ENCODE results near the gene IFNA6. TPM values are rescaled to one million over a fixed set of nuclear protein-coding genes. Genes with fewer than 3 reads are reported as not detected.

Gene IFNA6
- polyA plus RNA-seq, 5 donors, result not detected

GRCh38 chr9:21331676-21332402, 18.8 kb downstream of the IFNA6 start:
- DNase-seq, result no peak

- DNase-seq, result peak in 1 of 2 donors; percentile 15
Measured at GRCh38 chr9:21326526-21327139, 24.1 kb downstream of the IFNA6 start.

- no peak for DNase-seq
Measured at GRCh38 chr9:21324047-21324446, 26.6 kb downstream of the IFNA6 start.

- DNase-seq, result no peak
Measured at GRCh38 chr9:21322911-21323461, 27.7 kb downstream of the IFNA6 start.

GRCh38 chr9:21320465-21320864, 30.2 kb downstream of the IFNA6 start:
- DNase-seq, result no peak

- peak; percentile 14 to 36 for DNase-seq
Measured at GRCh38 chr9:21317956-21318923, 32.4 kb downstream of the IFNA6 start.

- DNase-seq, result no peak
Measured at GRCh38 chr9:21316860-21317259, 33.8 kb downstream of the IFNA6 start.

GRCh38 chr9:21316032-21316842, 34.5 kb downstream of the IFNA6 start:
- DNase-seq, result peak; percentile 29

GRCh38 chr9:21314152-21314551, 36.5 kb downstream of the IFNA6 start:
- DNase-seq, result no peak

- no peak for DNase-seq
Measured at GRCh38 chr9:21311889-21312288, 38.8 kb downstream of the IFNA6 start.

GRCh38 chr9:21305213-21305612, 45.5 kb downstream of the IFNA6 start, which contains the start of gene IFNA5:
IFNA5 (minus strand) TSS chr9:21305313; CDS start chr9:21305256, 57 bp downstream.
- no peak for DNase-seq

Other genes with a start within 250 kb of the IFNA6 start
- not detected for gene IFNW1, start 209.1 kb downstream of the IFNA6 start, polyA plus RNA-seq (ENCODE audit: insufficient read depth in 1 of 5, insufficient read length in 5 of 5, low replicate concordance in 1 of 5)
- gene IFNA21, start 184.2 kb downstream of the IFNA6 start, polyA plus RNA-seq (ENCODE audit: insufficient read depth in 1 of 5, insufficient read length in 5 of 5, low replicate concordance in 1 of 5), result under 1 TPM in 1 of 5 donors, not detected in 4; 0.17 TPM
- gene IFNA4, start 163.3 kb downstream of the IFNA6 start, polyA plus RNA-seq (ENCODE audit: insufficient read depth in 1 of 5, insufficient read length in 5 of 5, low replicate concordance in 1 of 5), result not detected
- not detected for gene IFNA7, start 148.7 kb downstream of the IFNA6 start, polyA plus RNA-seq (ENCODE audit: insufficient read depth in 1 of 5, insufficient read length in 5 of 5, low replicate concordance in 1 of 5)
- gene IFNA10, start 143.7 kb downstream of the IFNA6 start, polyA plus RNA-seq (ENCODE audit: insufficient read depth in 1 of 5, insufficient read length in 5 of 5, low replicate concordance in 1 of 5), result not detected
- gene IFNA16, start 133.6 kb downstream of the IFNA6 start, polyA plus RNA-seq (ENCODE audit: insufficient read depth in 1 of 5, insufficient read length in 5 of 5, low replicate concordance in 1 of 5), result not detected
- not detected for gene IFNA17, start 122.7 kb downstream of the IFNA6 start, polyA plus RNA-seq (ENCODE audit: insufficient read depth in 1 of 5, insufficient read length in 5 of 5, low replicate concordance in 1 of 5)
- not detected for gene IFNA14, start 110.9 kb downstream of the IFNA6 start, polyA plus RNA-seq (ENCODE audit: insufficient read depth in 1 of 5, insufficient read length in 5 of 5, low replicate concordance in 1 of 5)
- under 1 TPM in 1 of 5 donors, not detected in 4; 0.16 TPM for gene IFNA5, start 45.6 kb downstream of the IFNA6 start, polyA plus RNA-seq (ENCODE audit: insufficient read depth in 1 of 5, insufficient read length in 5 of 5, low replicate concordance in 1 of 5)
- gene KLHL9, start 15.5 kb downstream of the IFNA6 start, polyA plus RNA-seq (ENCODE audit: insufficient read depth in 1 of 5, insufficient read length in 5 of 5, low replicate concordance in 1 of 5), result 10 to 100 TPM; 33.0 to 51.0 (median 42.0) TPM
- gene IFNA13, start 17.2 kb upstream of the IFNA6 start, polyA plus RNA-seq (ENCODE audit: insufficient read depth in 1 of 5, insufficient read length in 5 of 5, low replicate concordance in 1 of 5), result under 1 TPM in 2 of 5 donors, not detected in 3; 0.13 to 0.28 TPM
- not detected for gene IFNA2, start 34.5 kb upstream of the IFNA6 start, polyA plus RNA-seq (ENCODE audit: insufficient read depth in 1 of 5, insufficient read length in 5 of 5, low replicate concordance in 1 of 5)
- gene IFNA8, start 58.2 kb upstream of the IFNA6 start, polyA plus RNA-seq (ENCODE audit: insufficient read depth in 1 of 5, insufficient read length in 5 of 5, low replicate concordance in 1 of 5), result not detected
- under 1 TPM in 1 of 5 donors, not detected in 4; 0.19 TPM for gene IFNA1, start 89.6 kb upstream of the IFNA6 start, polyA plus RNA-seq (ENCODE audit: insufficient read depth in 1 of 5, insufficient read length in 5 of 5, low replicate concordance in 1 of 5)
- gene IFNE, start 131.4 kb upstream of the IFNA6 start, polyA plus RNA-seq (ENCODE audit: insufficient read depth in 1 of 5, insufficient read length in 5 of 5, low replicate concordance in 1 of 5), result under 1 TPM; 0.13 to 0.55 (median 0.21) TPM

All from right lung (tissue), 5 donors.